ENCODE data around the gene SMG5.

DNA sequence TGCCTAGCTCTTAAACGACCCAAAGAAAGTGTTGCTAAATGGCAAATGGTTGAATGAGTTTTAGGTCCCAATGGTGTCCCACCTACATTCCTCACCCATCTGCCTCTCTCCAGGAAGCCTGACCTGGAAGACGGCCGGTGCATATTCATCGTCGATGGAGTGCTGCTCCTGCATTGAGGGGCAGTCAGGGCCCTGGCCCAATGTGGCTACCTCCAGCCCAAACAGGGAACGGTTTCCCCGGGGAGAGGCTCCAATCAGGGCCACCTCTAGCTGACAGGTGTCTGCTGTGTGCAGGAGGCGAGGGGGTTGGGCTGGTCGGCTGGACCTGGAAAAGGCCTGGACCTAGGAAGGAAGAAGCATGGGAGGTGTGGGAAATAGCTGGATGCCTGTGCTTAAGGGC, 11.3 kb upstream of the SMG5 start:
- TF ChIP-seq, protein P1, sequence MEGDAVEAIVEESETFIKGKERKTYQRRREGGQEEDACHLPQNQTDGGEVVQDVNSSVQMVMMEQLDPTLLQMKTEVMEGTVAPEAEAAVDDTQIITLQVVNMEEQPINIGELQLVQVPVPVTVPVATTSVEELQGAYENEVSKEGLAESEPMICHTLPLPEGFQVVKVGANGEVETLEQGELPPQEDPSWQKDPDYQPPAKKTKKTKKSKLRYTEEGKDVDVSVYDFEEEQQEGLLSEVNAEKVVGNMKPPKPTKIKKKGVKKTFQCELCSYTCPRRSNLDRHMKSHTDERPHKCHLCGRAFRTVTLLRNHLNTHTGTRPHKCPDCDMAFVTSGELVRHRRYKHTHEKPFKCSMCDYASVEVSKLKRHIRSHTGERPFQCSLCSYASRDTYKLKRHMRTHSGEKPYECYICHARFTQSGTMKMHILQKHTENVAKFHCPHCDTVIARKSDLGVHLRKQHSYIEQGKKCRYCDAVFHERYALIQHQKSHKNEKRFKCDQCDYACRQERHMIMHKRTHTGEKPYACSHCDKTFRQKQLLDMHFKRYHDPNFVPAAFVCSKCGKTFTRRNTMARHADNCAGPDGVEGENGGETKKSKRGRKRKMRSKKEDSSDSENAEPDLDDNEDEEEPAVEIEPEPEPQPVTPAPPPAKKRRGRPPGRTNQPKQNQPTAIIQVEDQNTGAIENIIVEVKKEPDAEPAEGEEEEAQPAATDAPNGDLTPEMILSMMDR (IDR thresholded peaks at IDR 0.05) = no peak
- no peak for TF ChIP-seq POLR2A (IDR thresholded peaks at IDR 0.05)
